Neural cell (in vitro differentiated cells): ENCODE measurements around the gene CCDC175.

Experiments used
- CTCF ChIP-seq: fragments of 450-650 bp; IDR thresholded peaks from 2 replicates; pipeline ENCODE4 v1.5.1; 2014; ENCODE audit warnings: antibody characterized with exemption, mild to moderate bottlenecking, moderate library complexity; ENCODE audit not compliant: poor library complexity, severe bottlenecking
- EP300 ChIP-seq: fragments of 450-650 bp; conservative IDR thresholded peaks from 2 replicates; pipeline ENCODE4 v1.6.1; 2014; ENCODE audit warnings: antibody characterized with exemption, mild to moderate bottlenecking, moderate library complexity; ENCODE audit not compliant: poor library complexity, severe bottlenecking
- EZH2 ChIP-seq: fragments of 200-600, 300-800 bp; shearing (Covaris generic), sonication (generic); IDR thresholded peaks from 2 replicates; pipeline ENCODE4 v1.6.1; 2014; ENCODE audit warnings: antibody characterized with exemption, low read length, borderline replicate concordance, mild to moderate bottlenecking; ENCODE audit not compliant: insufficient read depth, poor library complexity, severe bottlenecking
- MXI1 ChIP-seq: fragments of 450-650 bp; conservative IDR thresholded peaks from 2 replicates; pipeline ENCODE4 v1.6.1; 2014; ENCODE audit warnings: antibody characterized with exemption, mild to moderate bottlenecking; ENCODE audit not compliant: poor library complexity, severe bottlenecking
- POLR2AphosphoS5 ChIP-seq: IDR thresholded peaks from 2 replicates; pipeline ENCODE4 v1.6.1; 2012

GRCh38 chr14:59547310-59547709 lies 29.3 kb downstream of the CCDC175 start:
- no peak for TF ChIP-seq CTCF
- no peak for TF ChIP-seq EP300
- TF ChIP-seq MXI1, result no peak
- TF ChIP-seq POLR2AphosphoS5, result no peak
- no peak for TF ChIP-seq EZH2
